Activated CD8-positive, alpha-beta memory T cell treated with anti-CD3 and anti-CD28 coated beads, Interleukin-2, amount 50 U/mL, for 24 hours (primary cell): ENCODE measurements around the gene DNAJB9.
"Not testable (repeated sequence)": the region's sequence is repeated elsewhere in the genome, so short reads cannot be mapped to it uniquely, and the experiment has no call there.

ENCODE experiments used
- DNase-seq: peaks from one replicate; pipeline ENCODE4 v3.0.0-alpha.2; 2020; ENCODE audit errors: extremely low read depth

The DNAJB9 gene

GRCh38 chr7:108569381-108570145 is at the start of gene DNAJB9, which contains the start of gene THAP5:
Gene DNAJB9, plus strand, starts transcription at chr7:108569874. Its CDS starts 1,853 bp downstream, at chr7:108571727.
Gene THAP5, minus strand, starts transcription at chr7:108569706. Its CDS starts 137 bp downstream, at chr7:108569569.
- peak; percentile 99 for DNase-seq

GRCh38 chr7:108522780-108523179 is 46.9 kb upstream of the DNAJB9 start:
- no peak for DNase-seq

- DNase-seq: no peak
Observed at GRCh38 chr7:108525327-108525984, 44.2 kb upstream of the DNAJB9 start.

- peak; percentile 100 for DNase-seq
Observed at GRCh38 chr7:108525985-108526767, 43.5 kb upstream of the DNAJB9 start, which contains the start of gene PNPLA8. Gene PNPLA8, minus strand, starts transcription at chr7:108526135. Its CDS starts 10,644 bp downstream, at chr7:108515491.

GRCh38 chr7:108526768-108527017 is 43.0 kb upstream of the DNAJB9 start:
- DNase-seq: no peak

- no peak for DNase-seq
Observed at GRCh38 chr7:108528183-108528712, 41.4 kb upstream of the DNAJB9 start.

GRCh38 chr7:108529341-108529740 is 40.3 kb upstream of the DNAJB9 start:
- no peak for DNase-seq

- DNase-seq: no peak
Observed at GRCh38 chr7:108533712-108534111, 36.0 kb upstream of the DNAJB9 start.

GRCh38 chr7:108535257-108535656 is 34.4 kb upstream of the DNAJB9 start:
- no peak for DNase-seq

GRCh38 chr7:108535744-108536143 is 33.9 kb upstream of the DNAJB9 start:
- no peak for DNase-seq

GRCh38 chr7:108537229-108537628 is 32.4 kb upstream of the DNAJB9 start:
- no peak for DNase-seq

GRCh38 chr7:108538236-108538635 is 31.4 kb upstream of the DNAJB9 start:
- DNase-seq: not testable (repeated sequence)

- not testable (repeated sequence) for DNase-seq
Observed at GRCh38 chr7:108538685-108539084, 31.0 kb upstream of the DNAJB9 start.

- no peak for DNase-seq
Observed at GRCh38 chr7:108541478-108541877, 28.2 kb upstream of the DNAJB9 start.

GRCh38 chr7:108548141-108548896 is 21.4 kb upstream of the DNAJB9 start:
- DNase-seq: not testable (repeated sequence)

- DNase-seq: not testable (repeated sequence)
Observed at GRCh38 chr7:108556665-108557064, 13.0 kb upstream of the DNAJB9 start.

- DNase-seq: no peak
Observed at GRCh38 chr7:108557191-108557590, 12.5 kb upstream of the DNAJB9 start.

- no peak for DNase-seq
Observed at GRCh38 chr7:108557617-108558016, 12.1 kb upstream of the DNAJB9 start.

GRCh38 chr7:108559253-108559652 is 10.4 kb upstream of the DNAJB9 start:
- DNase-seq: no peak

GRCh38 chr7:108561047-108561619 is 8.5 kb upstream of the DNAJB9 start:
- DNase-seq: no peak

- DNase-seq: no peak
Observed at GRCh38 chr7:108565987-108566386, 3.7 kb upstream of the DNAJB9 start.
